ENCODE results near the gene EDEM2. TPM values are rescaled to one million over a fixed set of nuclear protein-coding genes. Genes with fewer than 3 reads are reported as not detected.

EDEM2 gene
- total RNA-seq, 2 donors from 2014 or later = 27.1 to 30.0 TPM

- intact Hi-C loops (cut with DNase I) = no loop called here
- 93% methylated on average over 6 of the region's 6 CpGs for WGBS
- no peaks in the 10 kb centered on the region for H3K4me1 ChIP-seq (replicated peaks)
- no peaks in the 10 kb centered on the region for H3K9me3 ChIP-seq
- H3K27ac ChIP-seq = no peak overlapping the region
- H3K4me3 ChIP-seq = no peak overlapping the region
- no peaks in the 10 kb centered on the region for H3K36me3 ChIP-seq
- TF ChIP-seq POLR2A (IDR thresholded peaks at IDR 0.05) (no peak), POLR2AphosphoS5 (IDR thresholded peaks at IDR 0.05) (no peak)
- TF ChIP-seq, protein P1, sequence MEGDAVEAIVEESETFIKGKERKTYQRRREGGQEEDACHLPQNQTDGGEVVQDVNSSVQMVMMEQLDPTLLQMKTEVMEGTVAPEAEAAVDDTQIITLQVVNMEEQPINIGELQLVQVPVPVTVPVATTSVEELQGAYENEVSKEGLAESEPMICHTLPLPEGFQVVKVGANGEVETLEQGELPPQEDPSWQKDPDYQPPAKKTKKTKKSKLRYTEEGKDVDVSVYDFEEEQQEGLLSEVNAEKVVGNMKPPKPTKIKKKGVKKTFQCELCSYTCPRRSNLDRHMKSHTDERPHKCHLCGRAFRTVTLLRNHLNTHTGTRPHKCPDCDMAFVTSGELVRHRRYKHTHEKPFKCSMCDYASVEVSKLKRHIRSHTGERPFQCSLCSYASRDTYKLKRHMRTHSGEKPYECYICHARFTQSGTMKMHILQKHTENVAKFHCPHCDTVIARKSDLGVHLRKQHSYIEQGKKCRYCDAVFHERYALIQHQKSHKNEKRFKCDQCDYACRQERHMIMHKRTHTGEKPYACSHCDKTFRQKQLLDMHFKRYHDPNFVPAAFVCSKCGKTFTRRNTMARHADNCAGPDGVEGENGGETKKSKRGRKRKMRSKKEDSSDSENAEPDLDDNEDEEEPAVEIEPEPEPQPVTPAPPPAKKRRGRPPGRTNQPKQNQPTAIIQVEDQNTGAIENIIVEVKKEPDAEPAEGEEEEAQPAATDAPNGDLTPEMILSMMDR (IDR thresholded peaks at IDR 0.05) = no peak
- DNase-seq (ENCODE audit: low spot score) = no peak
- no peaks in the 10 kb centered on the region for H3K27me3 ChIP-seq (replicated peaks; ENCODE audit: insufficient read depth)
Observed at GRCh38 chr20:35066194-35066593, 80.9 kb downstream of the EDEM2 start.

Small RNA genes lying within 50 kb of the gene (small RNA-seq; reads per million reads assigned to genes)
- 0 reads per million in 2 donors for gene RF00275
- 0 reads per million in 2 donors for gene RNA5SP483

Other genes with a start within 250 kb of the EDEM2 start
- 100 to 1,000 TPM in 1 of 2 donors, 10 to 100 TPM in 1; 84.4 to 101 TPM for gene GSS, start 191.5 kb downstream of the EDEM2 start, total RNA-seq
- 10 to 100 TPM in 1 of 2 donors, under 1 TPM in 1; 0.27 to 11.5 TPM for gene MYH7B, start 191.5 kb downstream of the EDEM2 start, total RNA-seq
- gene TRPC4AP, start 54.5 kb downstream of the EDEM2 start, total RNA-seq = 10 to 100 TPM; 65.4 to 76.6 TPM
- gene PROCR, start 24.7 kb upstream of the EDEM2 start, total RNA-seq = 10 to 100 TPM; 11.2 to 17.6 TPM
- 1 to 10 TPM in 1 of 2 donors, under 1 TPM in 1; 0.96 to 1.7 TPM for gene MMP24, start 79.4 kb upstream of the EDEM2 start, total RNA-seq
- gene MMP24OS, start 130.8 kb upstream of the EDEM2 start, total RNA-seq = 10 to 100 TPM; 35.4 to 65.8 TPM
- 10 to 100 TPM; 78.2 to 93.9 TPM for gene EIF6, start 137.4 kb upstream of the EDEM2 start, total RNA-seq
- gene FAM83C, start 145.1 kb upstream of the EDEM2 start, total RNA-seq = under 1 TPM; 0.28 to 0.36 TPM

Data from prostate gland (tissue), 2 donors.